Activated CD4-positive, alpha-beta T cell treated with anti-CD3 and anti-CD28 coated beads, Interleukin-2, amount 10 ng/mL, durations not matched to agents 7 days and 5 days (primary cell): Measurements from ENCODE around the gene FAM50B. TPM values are rescaled to one million over a fixed set of nuclear protein-coding genes. Genes with fewer than 3 reads are reported as not detected.

Source experiments
- CTCF ChIA-PET: fragments of 350-600 bp; sonication (Branson Sonifier 250); formaldehyde crosslinking; loops from one replicate; lab custom pipeline; 2021; ENCODE audit warnings: antibody characterized with exemption; lab: Charles Lee
- POLR2A ChIA-PET: fragments of 350-600 bp; sonication (Branson Sonifier 250); formaldehyde crosslinking; loops from one replicate; lab custom pipeline; 2021; ENCODE audit warnings: antibody characterized with exemption; lab: Charles Lee
- DNase-seq: peaks from one replicate; pipeline ENCODE4 v3.0.0-alpha.2; 2020
- H3K27ac Mint-ChIP-seq: one replicate; pipeline ENCODE4 v1.8.0; 2021; ENCODE audit warnings: mild to moderate bottlenecking, moderate library complexity, mixed read lengths
- H3K27me3 Mint-ChIP-seq: one replicate; pipeline ENCODE4 v1.8.0; 2021; ENCODE audit warnings: mixed read lengths
- H3K36me3 Mint-ChIP-seq: one replicate; pipeline ENCODE4 v1.8.0; 2021; ENCODE audit warnings: low read depth, mixed read lengths
- H3K4me1 Mint-ChIP-seq: one replicate; pipeline ENCODE4 v1.8.0; 2021; ENCODE audit warnings: mixed read lengths
- H3K4me3 Mint-ChIP-seq: one replicate; pipeline ENCODE4 v1.8.0; 2021; ENCODE audit warnings: mild to moderate bottlenecking, moderate library complexity, mixed read lengths
- H3K9me3 Mint-ChIP-seq: one replicate; pipeline ENCODE4 v1.8.0; 2021; ENCODE audit warnings: mixed read lengths
- total RNA-seq, 2 experiments: library from RNA; stranded (reverse); gene quantifications; one replicate each; pipeline ENCODE4 v1.2.3, GENCODE V29; 2021

FAM50B gene, protein sequence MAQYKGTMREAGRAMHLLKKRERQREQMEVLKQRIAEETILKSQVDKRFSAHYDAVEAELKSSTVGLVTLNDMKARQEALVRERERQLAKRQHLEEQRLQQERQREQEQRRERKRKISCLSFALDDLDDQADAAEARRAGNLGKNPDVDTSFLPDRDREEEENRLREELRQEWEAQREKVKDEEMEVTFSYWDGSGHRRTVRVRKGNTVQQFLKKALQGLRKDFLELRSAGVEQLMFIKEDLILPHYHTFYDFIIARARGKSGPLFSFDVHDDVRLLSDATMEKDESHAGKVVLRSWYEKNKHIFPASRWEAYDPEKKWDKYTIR
- 10 to 100 TPM; 12.0 to 12.7 TPM for total RNA-seq

GRCh38 chr6:3848925-3849605 is at the start of gene FAM50B:
Gene FAM50B, plus strand, starts transcription at chr6:3849373. Its CDS starts 439 bp downstream, at chr6:3849812.
- peak; percentile 91 for DNase-seq
- Mint-ChIP-seq H3K4me3 (peak within 1 kb of the TSS; percentile 73), H3K27me3 (no peaks in the 10 kb centered on the region), H3K27ac (peak within 1 kb of the TSS; percentile 91), H3K4me1 (peaks cover 24% of the 10 kb centered on the region), H3K36me3 (peaks cover 20% of the 10 kb centered on the region), H3K9me3 (peaks cover 9% of the 10 kb centered on the region)
- ChIA-PET CTCF (interaction anchor here (0.6 to 3.4 kb wide), 45 partner anchors 8 to 1045 kb away, joined by 3 to 33 read pairs (median 4); partner anchors contain the start of gene ECI2), POLR2A (interaction anchor here (1.7 kb wide), 1 partner anchor 172 kb away, joined by 4 read pairs; a partner anchor contains a TSS)

GRCh38 chr6:3799719-3800118 is 49.5 kb upstream of the FAM50B start:
- H3K27ac Mint-ChIP-seq = no peak overlapping the region
- CTCF ChIA-PET = no interaction called here
- H3K9me3 Mint-ChIP-seq = no peaks in the 10 kb centered on the region
- POLR2A ChIA-PET = no interaction called here
- DNase-seq = no peak
- H3K36me3 Mint-ChIP-seq = no peaks in the 10 kb centered on the region
- H3K4me1 Mint-ChIP-seq = no peaks in the 10 kb centered on the region
- no peak overlapping the region for H3K4me3 Mint-ChIP-seq
- peaks cover 6% of the 10 kb centered on the region for H3K27me3 Mint-ChIP-seq

GRCh38 chr6:3800850-3801591 is 48.2 kb upstream of the FAM50B start:
- CTCF ChIA-PET = interaction anchor here (1.3 kb wide), 1 partner anchor 178 kb away, joined by 3 read pairs; no protein-coding TSS in a partner anchor
- H3K27me3 Mint-ChIP-seq = peaks cover 6% of the 10 kb centered on the region
- no peak for DNase-seq

DNA sequence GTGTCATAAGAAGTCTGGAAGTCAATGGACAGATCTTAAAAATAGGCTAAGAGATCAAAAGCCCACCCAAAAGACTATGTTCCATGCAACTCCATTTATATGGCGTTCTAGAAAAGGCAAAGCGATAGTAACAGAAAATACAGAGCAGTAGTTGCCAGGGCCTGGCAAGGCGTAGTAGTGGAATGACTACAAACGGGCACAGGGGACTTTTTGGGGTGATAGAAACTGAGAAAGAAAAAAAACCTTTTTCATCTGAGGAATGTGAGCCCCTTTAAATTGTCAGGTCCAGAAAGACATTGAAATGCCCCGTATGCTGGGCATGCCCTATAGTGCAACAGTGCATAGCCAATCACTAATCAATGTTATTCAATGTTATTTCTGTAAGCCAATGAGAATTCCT is 47.2 kb upstream of the FAM50B start:
- ChIA-PET CTCF (interaction anchor here (0.7 to 1.3 kb wide), 2 partner anchors 177 to 550 kb away, joined by 3 read pairs; no protein-coding TSS in a partner anchor), POLR2A (no interaction called here)
- Mint-ChIP-seq H3K27ac (no peak overlapping the region), H3K27me3 (peaks cover 6% of the 10 kb centered on the region), H3K4me3 (no peak overlapping the region), H3K36me3 (no peaks in the 10 kb centered on the region), H3K9me3 (no peaks in the 10 kb centered on the region), H3K4me1 (no peaks in the 10 kb centered on the region)
- no peak for DNase-seq

More at GRCh38 chr6:3800850-3801591, 48.2 kb upstream of the FAM50B start:
- H3K36me3 Mint-ChIP-seq = no peaks in the 10 kb centered on the region
- no peak overlapping the region for H3K27ac Mint-ChIP-seq
- H3K4me3 Mint-ChIP-seq = no peak overlapping the region
- POLR2A ChIA-PET = no interaction called here
- no peaks in the 10 kb centered on the region for H3K9me3 Mint-ChIP-seq
- H3K4me1 Mint-ChIP-seq = no peaks in the 10 kb centered on the region

DNA sequence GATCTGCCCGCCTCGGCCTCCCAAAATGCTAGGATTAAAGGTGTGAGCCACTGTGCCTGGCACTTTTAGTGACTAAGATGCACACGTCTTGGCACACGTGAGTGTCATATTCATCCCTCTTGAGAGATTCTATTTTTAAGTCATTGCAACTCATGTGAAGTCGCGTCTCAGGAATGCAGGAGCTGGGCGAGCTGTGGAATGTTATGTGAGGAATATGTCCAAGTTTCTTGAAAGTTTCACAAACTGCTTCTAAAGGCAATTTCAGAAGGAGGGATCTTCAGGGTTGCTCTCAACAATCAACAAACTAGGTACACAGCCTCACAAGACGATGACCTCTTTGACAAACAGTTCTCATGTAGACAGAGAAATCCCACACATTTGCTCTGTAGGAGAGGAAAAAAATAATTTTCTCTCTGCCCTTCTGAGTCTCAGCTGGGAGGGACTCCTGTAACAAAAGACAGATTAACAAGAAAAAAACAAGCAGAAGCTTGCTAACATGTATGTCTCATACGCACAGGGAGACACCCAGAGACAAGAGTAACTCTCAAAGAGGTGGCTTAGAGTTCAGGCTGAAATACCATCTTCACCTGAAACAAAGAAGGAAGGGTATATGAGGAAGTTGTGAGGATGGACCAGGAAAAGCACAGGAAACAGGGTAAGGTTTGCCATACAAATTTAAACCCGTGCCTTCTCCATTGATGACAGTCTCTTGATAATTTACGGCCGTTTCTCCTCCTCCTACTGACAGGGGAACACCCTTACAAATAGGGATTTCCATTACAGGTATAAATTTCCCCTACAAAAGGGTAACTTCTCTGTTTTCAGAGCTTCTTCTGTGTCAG is 45.3 kb upstream of the FAM50B start:
- ChIA-PET CTCF (interaction anchor here (0.7 kb wide), 1 partner anchor 284 kb away, joined by 3 read pairs; no protein-coding TSS in a partner anchor), POLR2A (interaction anchor here (0.6 kb wide), 1 partner anchor 825 kb away, joined by 4 read pairs; no protein-coding TSS in a partner anchor)
- H3K4me3 Mint-ChIP-seq = no peak overlapping the region
- no peak for DNase-seq
- H3K27ac Mint-ChIP-seq = no peak overlapping the region
- no peaks in the 10 kb centered on the region for H3K4me1 Mint-ChIP-seq
- no peaks in the 10 kb centered on the region for H3K9me3 Mint-ChIP-seq
- peaks cover 4% of the 10 kb centered on the region for H3K27me3 Mint-ChIP-seq
- H3K36me3 Mint-ChIP-seq = no peaks in the 10 kb centered on the region

DNA sequence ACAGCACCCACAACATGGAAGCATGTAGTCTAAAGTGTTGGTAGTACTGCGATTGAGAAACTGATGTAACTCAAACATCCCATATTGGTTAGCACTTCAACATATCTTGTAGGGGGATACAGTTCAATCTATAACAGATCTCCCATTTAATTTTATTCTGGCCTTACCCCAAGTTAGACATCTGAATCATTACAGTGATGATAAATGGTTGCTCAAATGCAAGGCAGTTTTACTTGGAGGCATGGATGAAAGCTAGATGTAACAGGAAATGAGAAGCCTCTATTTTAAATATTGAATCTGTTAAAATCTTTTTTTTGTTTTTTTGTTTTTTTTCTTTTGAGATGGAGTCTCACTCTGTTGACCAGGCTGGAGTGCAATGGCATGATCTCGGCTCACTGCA is 44.2 kb upstream of the FAM50B start:
- CTCF ChIA-PET = interaction anchor here (0.7 to 1.1 kb wide), 3 partner anchors 13 to 283 kb away, joined by 3 read pairs; no protein-coding TSS in a partner anchor
- Mint-ChIP-seq H3K9me3 (no peaks in the 10 kb centered on the region), H3K4me1 (no peaks in the 10 kb centered on the region), H3K36me3 (no peaks in the 10 kb centered on the region), H3K27me3 (peaks cover 4% of the 10 kb centered on the region), H3K27ac (no peak overlapping the region), H3K4me3 (no peak overlapping the region)
- POLR2A ChIA-PET = no interaction called here
- no peak for DNase-seq

- H3K27me3 Mint-ChIP-seq = peaks cover 2% of the 10 kb centered on the region
- no peak for DNase-seq
- CTCF ChIA-PET = interaction anchor here (1.1 kb wide), 1 partner anchor 14 kb away, joined by 3 read pairs; no protein-coding TSS in a partner anchor
- POLR2A ChIA-PET = no interaction called here
- H3K9me3 Mint-ChIP-seq = no peaks in the 10 kb centered on the region
- H3K27ac Mint-ChIP-seq = no peak overlapping the region
- no peaks in the 10 kb centered on the region for H3K36me3 Mint-ChIP-seq
- no peaks in the 10 kb centered on the region for H3K4me1 Mint-ChIP-seq
- no peak overlapping the region for H3K4me3 Mint-ChIP-seq
Measured at GRCh38 chr6:3805448-3806123, 43.6 kb upstream of the FAM50B start.

DNA sequence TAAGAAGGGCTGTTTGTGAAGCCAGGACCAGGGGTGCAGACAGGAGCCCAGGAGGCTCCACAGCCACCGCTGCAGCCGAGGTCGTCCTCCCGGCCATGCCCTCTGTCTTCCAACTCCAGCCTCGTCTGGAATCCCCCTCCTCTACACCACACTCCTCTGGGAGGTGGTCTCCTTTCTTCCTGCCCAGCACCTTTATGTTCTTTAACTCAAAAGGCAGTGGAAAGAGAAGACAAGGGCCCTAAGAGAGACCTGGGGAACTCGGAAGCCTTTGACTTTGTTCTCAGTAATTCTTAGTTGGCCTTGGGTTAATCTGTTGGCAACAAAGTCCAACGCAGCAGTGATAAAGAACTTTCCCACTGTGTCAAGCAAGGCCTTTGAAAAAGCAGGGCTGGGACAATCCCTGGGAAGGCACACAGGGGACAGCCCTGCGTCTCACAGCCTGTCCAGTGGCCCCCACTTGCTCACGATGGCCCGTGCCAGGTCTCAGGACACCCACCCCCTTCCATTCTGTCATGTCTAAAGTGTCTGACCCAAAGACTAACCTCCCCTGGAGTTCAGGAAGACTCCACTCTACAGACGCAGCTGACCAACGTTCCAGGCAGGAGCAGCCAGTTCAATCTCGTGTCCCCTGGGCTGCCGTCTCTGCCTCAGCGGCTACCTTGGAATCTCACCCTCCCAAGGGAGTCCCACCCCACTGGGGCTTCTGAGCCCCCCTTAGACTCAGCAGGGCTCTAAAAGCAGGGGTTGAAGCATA is 42.8 kb upstream of the FAM50B start:
- no peak for DNase-seq
- Mint-ChIP-seq H3K27me3 (peaks cover 2% of the 10 kb centered on the region), H3K9me3 (no peaks in the 10 kb centered on the region), H3K4me1 (no peaks in the 10 kb centered on the region), H3K27ac (no peak overlapping the region), H3K36me3 (no peaks in the 10 kb centered on the region), H3K4me3 (no peak overlapping the region)
- ChIA-PET POLR2A (no interaction called here), CTCF (interaction anchor here (1.1 kb wide), 1 partner anchor 14 kb away, joined by 3 read pairs; no protein-coding TSS in a partner anchor)

- Mint-ChIP-seq H3K27me3 (peaks cover 6% of the 10 kb centered on the region), H3K27ac (no peak overlapping the region), H3K4me3 (no peak overlapping the region), H3K4me1 (no peaks in the 10 kb centered on the region), H3K9me3 (no peaks in the 10 kb centered on the region), H3K36me3 (no peaks in the 10 kb centered on the region)
- ChIA-PET CTCF (interaction anchor here (0.5 to 1.1 kb wide), 2 partner anchors 12 to 363 kb away, joined by 3 read pairs; no protein-coding TSS in a partner anchor), POLR2A (no interaction called here)
- no peak for DNase-seq
Measured at GRCh38 chr6:3808199-3808598, 41.0 kb upstream of the FAM50B start.

DNA sequence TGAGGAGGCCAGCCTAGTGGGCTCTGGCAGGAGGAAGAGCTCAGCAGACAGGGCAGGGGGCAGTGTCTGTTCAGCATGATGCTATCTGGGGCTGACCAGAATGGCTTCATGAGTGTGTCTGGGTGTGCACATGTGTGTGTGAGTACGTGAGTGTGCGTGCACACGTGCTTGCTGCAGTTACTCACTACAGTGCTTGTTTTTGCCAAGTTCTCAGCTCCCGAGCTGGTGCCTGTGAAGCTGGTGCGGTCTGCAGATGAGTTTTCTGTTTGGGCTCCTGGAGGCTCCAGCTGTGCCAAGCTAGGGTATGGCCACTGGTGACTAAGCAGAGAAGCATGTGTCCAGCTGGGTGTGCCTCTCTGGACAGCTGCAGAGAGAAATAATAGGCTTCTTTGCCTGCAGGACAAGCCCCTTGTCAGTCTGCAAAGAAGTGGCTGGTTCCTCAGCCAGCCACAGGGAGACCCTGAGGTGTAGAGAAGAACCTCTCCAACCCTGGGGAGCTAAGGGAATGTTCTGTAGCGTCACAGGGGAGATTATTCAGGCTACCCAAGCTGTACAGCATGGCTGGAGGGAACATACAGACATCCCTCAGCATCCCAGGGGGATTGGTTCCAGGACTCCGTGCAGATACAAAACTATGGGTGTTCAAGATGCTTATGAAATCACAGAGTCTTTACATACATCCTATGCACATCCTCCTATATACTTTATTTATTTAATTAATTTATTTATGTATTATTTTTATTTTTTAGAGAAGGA is 40.2 kb upstream of the FAM50B start:
- Mint-ChIP-seq H3K27me3 (peaks cover 5% of the 10 kb centered on the region), H3K36me3 (no peaks in the 10 kb centered on the region), H3K27ac (no peak overlapping the region), H3K9me3 (no peaks in the 10 kb centered on the region), H3K4me3 (no peak overlapping the region), H3K4me1 (no peaks in the 10 kb centered on the region)
- CTCF ChIA-PET = interaction anchor here (1.1 kb wide), 1 partner anchor 13 kb away, joined by 3 read pairs; no protein-coding TSS in a partner anchor
- no peak for DNase-seq
- POLR2A ChIA-PET = interaction anchor here (0.6 kb wide), 1 partner anchor 197 kb away, joined by 3 read pairs; no protein-coding TSS in a partner anchor
